ENCODE results near the gene PER1. TPM values are rescaled to one million over a fixed set of nuclear protein-coding genes. Genes with fewer than 3 reads are reported as not detected.

PER1 gene
- total RNA-seq, 1 experiment from 2014 or later = 87.6 TPM

- TF ChIP-seq CBX3 (IDR thresholded peaks at IDR 0.05; ENCODE audit: low read depth) (no peak), MAX (IDR thresholded peaks at IDR 0.05) (no peak), FOSL1 (IDR thresholded peaks at IDR 0.05; ENCODE audit: low read depth) (no peak), EZH2phosphoT487 (IDR thresholded peaks at IDR 0.05; ENCODE audit: borderline replicate concordance) (no peak), REST (IDR thresholded peaks at IDR 0.05; ENCODE audit: low read depth) (no peak), ELF1 (IDR thresholded peaks at IDR 0.05; ENCODE audit: borderline replicate concordance, low read depth) (no peak), CTCF (IDR thresholded peaks at IDR 0.05 in 2 of 3, conservative IDR thresholded peaks at IDR 0.05 in 1 of 3; ENCODE audit: borderline replicate concordance in 1 of 3, insufficient read depth in 1 of 3, low read depth in 2 of 3, low read length in 2 of 3) (no peak), ZNF274 (IDR thresholded peaks at IDR 0.05; ENCODE audit: low read depth, low read length) (no peak), CEBPB (IDR thresholded peaks at IDR 0.05; ENCODE audit: low read depth) (no peak), ATF3 (IDR thresholded peaks at IDR 0.05) (no peak), ZFX (IDR thresholded peaks at IDR 0.05) (no peak), RAD21 (IDR thresholded peaks at IDR 0.05; ENCODE audit: low read depth) (no peak)
- Histone ChIP-seq H3K9me3 (ENCODE audit: control insufficient read depth in 1 of 2, insufficient read depth in 1 of 2, low read depth in 1 of 2, low read length in 2 of 2) (no peaks in the 10 kb centered on the region), H3K27ac (ENCODE audit: low read depth, low read length) (peak overlapping the region; percentile 93), H3K4me1 (ENCODE audit: control insufficient read depth in 1 of 2, insufficient read depth in 2 of 2, low read length in 2 of 2) (peaks cover 42 to 76% of the 10 kb centered on the region in 2 experiments), H2AFZ (ENCODE audit: low read depth, low read length, poor library complexity, severe bottlenecking) (no peak overlapping the region), H3K27me3 (ENCODE audit: insufficient read depth, low read length) (no peaks in the 10 kb centered on the region), H3K4me3 (replicated peaks in 1 of 2; ENCODE audit: low read depth in 1 of 2, low read length in 2 of 2) (peak overlapping the region; percentile 95 to 99), H3K4me2 (ENCODE audit: low read length) (peak overlapping the region; percentile 99), H4K20me1 (ENCODE audit: insufficient read depth) (no peaks in the 10 kb centered on the region), H3K9me2 (ENCODE audit: insufficient read depth) (no peaks in the 10 kb centered on the region), H3K79me2 (ENCODE audit: insufficient read depth, low read length) (peaks cover 34% of the 10 kb centered on the region), H3K9ac (ENCODE audit: low read length) (peak overlapping the region; percentile 100), H3K36me3 (ENCODE audit: control insufficient read depth in 1 of 2, insufficient read depth in 2 of 2, low read length in 2 of 2) (peaks cover 4 to 13% of the 10 kb centered on the region in 2 experiments; a peak in 3 of 4 replicates)
- TSS peak; percentile 67 for BruUV-seq (replicated peaks)
- CTCF ChIA-PET = no interaction called here
- DNase-seq (ENCODE audit: low read depth, low spot score) = no peak
- intact Hi-C loops (cut with micrococcal nuclease) = no loop called here
- POLR2A ChIA-PET = interaction anchor here (9.4 kb wide), 1 partner anchor 11 kb away, joined by 95 read pairs; no protein-coding TSS in a partner anchor
- RAD21 ChIA-PET (ENCODE audit: low non-redundant PET in 1 of 2, low total read pairs in 2 of 2, uncharacterized antibody in 2 of 2, unreplicated experiment in 2 of 2) = no interaction called here
- peak; percentile 10 for ATAC-seq
These were observed 9.4 kb upstream of the PER1 start for GRCh38 chr17:8161289-8162232.
